SK-N-MC (cell line): ENCODE data around the gene MAPKBP1.

Experiments used
- EZH2 ChIP-seq: fragments of 200-600 bp; sonication (generic); IDR thresholded peaks from one replicate; pipeline ENCODE4 v1.6.1; 2017; ENCODE audit warnings: antibody characterized with exemption
- POLR2AphosphoS5 ChIP-seq: IDR thresholded peaks from 2 replicates; pipeline ENCODE4 v1.6.1; 2012; ENCODE audit warnings: mild to moderate bottlenecking, low read depth, low read length, borderline replicate concordance

DNA sequence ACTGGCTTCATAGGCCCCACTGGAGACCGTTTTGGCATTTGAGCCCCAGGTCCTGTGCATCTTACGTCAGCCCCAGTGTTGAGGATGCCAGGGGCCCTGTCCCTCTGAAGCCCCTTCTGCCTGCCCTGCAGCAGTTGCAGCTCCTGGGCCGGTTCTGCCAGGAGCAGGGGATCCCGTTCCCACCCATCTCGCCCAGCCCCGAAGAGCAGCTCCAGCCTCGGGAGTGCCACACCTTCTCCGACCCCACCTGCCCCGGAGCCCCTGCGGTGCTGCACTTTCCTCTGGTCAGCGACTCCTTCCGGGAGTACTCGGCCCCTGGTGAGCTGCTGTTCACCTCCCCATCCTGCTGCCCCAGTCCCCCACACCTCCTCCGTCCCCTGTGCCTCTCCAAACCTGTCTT is 72.9 kb downstream of the MAPKBP1 start:
- TF ChIP-seq EZH2 (no peak), POLR2AphosphoS5 (no peak)
